NCI-H1417 (cell line): ENCODE data around the gene ADAMTS15.

Experiments used
- DNase-seq, 3 experiments: peaks; one replicate each; lab custom pipeline; 2025; lab: John Stamatoyannopoulos, UW

ADAMTS15 gene

GRCh38 chr11:130457623-130458409 is 9.4 kb downstream of the ADAMTS15 start:
- no peak for DNase-seq

DNA sequence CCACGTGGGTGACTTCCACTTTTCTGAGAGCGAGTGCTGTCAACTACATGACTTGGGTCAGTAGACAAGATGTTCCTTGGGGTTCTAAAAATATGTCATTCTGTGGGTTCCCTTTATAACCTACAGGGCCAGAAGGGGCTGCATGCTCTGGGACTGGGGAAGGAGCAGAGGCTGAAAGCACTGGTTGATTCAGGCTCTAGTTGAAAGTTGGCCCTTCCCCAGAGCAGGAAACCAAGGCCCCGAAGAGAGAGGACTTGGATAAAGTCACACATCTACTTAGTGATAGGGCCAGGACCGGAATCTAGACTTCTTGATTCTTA is 9.9 kb downstream of the ADAMTS15 start:
- no peak for DNase-seq

- DNase-seq, result no peak
These were observed 11.1 kb downstream of the ADAMTS15 start for GRCh38 chr11:130459521-130459920.

GRCh38 chr11:130462101-130462885 is 13.8 kb downstream of the ADAMTS15 start:
- no peak for DNase-seq

GRCh38 chr11:130462931-130463330 is 14.5 kb downstream of the ADAMTS15 start:
- no peak for DNase-seq

GRCh38 chr11:130464291-130464812 is 15.9 kb downstream of the ADAMTS15 start:
- DNase-seq, result no peak

DNA sequence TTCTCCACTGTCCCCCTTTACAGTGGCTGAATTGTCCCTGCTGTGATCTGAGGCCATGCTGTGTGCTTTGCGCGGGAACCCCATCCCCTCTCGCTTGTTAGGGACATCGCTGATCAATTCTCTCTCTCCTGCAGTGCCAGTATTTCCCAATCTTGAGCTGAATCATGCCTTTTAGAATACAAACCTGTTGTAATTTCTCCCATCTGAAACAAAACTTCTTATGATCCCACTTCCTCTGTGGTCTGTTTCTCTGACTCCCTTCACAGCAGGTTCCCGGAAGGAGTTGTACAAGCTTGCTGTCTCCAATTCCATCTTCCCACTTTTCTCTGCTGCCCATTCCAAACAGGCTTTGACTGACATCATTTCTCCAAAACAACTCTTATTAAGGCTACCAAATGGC is 16.8 kb downstream of the ADAMTS15 start:
- no peak for DNase-seq

- no peak for DNase-seq
These were observed 18.9 kb downstream of the ADAMTS15 start for GRCh38 chr11:130467116-130467900.

- DNase-seq, result no peak
These were observed 20.7 kb downstream of the ADAMTS15 start for GRCh38 chr11:130469181-130469580.

- DNase-seq, result no peak
These were observed 22.6 kb downstream of the ADAMTS15 start for GRCh38 chr11:130470832-130471706.

DNA sequence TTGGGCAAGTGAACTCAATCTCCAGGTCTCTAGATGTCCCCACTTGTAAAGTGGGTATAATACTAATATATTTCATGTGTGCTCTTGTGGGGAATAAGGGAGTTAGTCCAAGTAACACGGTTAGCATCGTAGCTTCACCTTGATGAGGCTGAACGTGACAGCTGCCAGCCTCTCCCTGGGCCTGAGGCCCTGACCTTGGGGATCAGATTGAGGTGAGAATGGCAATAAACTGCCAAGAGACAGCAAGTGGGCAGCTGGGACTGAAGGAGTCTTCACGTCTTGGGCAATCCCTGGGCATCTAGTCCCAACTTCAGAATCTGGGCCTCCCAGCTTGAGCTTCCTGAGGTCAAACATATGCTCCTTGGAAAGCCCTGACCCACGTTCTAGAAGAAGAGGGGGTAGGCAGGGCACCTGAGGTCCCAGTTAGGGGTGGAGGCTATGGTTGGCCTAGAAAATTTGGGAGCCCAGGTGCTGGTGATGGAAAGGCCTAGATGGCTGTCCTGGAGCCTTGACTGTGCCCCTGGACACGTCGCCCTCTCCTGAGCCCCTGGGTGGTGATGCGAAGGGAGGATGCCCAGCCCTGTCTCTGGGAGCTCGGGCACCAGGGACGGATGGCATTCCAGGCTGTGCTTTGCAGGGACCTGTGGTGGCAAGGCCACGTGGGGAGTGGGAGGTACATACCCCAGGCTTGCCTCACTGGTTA is 23.4 kb downstream of the ADAMTS15 start:
- no peak for DNase-seq

GRCh38 chr11:130472434-130472961 is 24.1 kb downstream of the ADAMTS15 start:
- no peak for DNase-seq

- no peak for DNase-seq
These were observed 24.8 kb downstream of the ADAMTS15 start for GRCh38 chr11:130473056-130473794.

DNA sequence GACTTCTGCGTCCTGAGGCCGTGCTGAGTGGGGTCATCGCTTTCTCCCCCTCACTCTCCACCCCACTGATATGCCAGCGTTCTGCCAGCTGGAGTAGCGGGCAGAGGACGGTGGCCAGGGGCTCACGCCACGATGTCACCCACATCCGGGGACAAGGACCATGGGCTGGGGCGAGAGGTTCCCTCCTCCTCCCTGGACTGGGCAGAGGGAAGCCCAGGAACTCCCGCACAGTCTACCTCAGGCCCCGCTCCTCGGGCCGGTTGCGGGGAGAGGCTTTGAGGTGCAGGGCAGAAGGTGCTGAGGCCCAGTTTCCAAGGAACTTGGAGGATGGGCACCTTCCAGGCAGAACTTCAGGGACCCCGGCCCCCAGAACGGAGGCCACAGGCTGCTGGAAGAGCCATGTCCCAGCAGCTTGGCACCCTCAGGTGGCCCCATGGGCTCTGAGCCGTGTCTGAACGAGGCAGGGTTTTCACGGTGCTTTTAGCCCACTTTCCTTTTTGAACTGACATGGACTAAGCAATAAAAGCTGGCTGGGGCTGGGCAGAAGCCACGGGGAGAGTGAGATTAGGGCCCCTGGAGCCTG is 25.4 kb downstream of the ADAMTS15 start:
- no peak for DNase-seq

DNA sequence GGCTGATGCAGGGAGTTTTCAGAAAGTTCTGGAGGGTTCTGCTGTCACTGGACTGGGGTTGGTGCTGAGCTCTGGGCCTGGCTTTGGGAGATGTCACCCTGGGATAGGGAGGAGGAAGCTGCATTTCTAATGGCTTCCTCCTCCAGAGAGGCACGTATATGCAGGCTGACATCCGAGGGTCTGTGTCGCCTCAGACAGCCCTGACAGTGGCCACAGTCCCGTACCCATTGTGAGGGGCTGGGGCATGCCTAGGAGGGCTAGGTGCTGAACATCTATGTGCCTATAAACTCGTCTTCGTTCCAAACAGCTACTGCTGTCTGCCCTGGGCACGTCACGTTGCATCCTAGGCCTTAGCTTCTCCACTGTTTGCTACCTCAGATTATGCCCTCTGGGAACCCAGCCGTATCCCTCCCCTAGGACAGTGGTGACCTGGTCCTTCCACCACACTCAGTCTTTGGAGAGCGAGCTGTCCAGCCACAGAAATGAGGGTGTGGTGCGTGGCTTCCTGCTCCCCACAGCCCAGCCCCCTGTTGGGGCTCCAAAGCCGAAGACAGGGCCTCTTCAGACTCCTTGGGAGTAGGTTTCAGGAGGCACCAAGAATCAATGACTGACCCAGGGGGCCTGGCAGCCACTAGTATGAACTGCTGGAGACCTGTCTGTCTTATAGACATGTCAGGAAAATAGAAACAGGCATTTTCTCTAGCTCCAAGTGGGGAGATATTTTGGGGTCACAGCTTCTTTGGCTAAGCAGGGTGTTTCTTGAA is 26.4 kb downstream of the ADAMTS15 start:
- DNase-seq, result no peak

GRCh38 chr11:130475426-130476053 is 27.1 kb downstream of the ADAMTS15 start:
- DNase-seq, result no peak

- no peak for DNase-seq
These were observed 27.9 kb downstream of the ADAMTS15 start for GRCh38 chr11:130476200-130476921.
